Hematopoietic multipotent progenitor cell treated with erythropoietin and hydrocortisone succinate and interleukin-3 and kit ligand, for 6 days (in vitro differentiated cells): ENCODE results near the gene ELMOD3.
A peak's percentile ranks its signal among the peaks of the same experiment; 100 is the strongest.
"Not testable (repeated sequence)": the region's sequence is repeated elsewhere in the genome, so short reads cannot be mapped to it uniquely, and the experiment has no call there.

ENCODE experiments used
- DNase-seq: peaks from one replicate; pipeline ENCODE4 v3.0.0-alpha.2; 2015

The ELMOD3 gene

DNA sequence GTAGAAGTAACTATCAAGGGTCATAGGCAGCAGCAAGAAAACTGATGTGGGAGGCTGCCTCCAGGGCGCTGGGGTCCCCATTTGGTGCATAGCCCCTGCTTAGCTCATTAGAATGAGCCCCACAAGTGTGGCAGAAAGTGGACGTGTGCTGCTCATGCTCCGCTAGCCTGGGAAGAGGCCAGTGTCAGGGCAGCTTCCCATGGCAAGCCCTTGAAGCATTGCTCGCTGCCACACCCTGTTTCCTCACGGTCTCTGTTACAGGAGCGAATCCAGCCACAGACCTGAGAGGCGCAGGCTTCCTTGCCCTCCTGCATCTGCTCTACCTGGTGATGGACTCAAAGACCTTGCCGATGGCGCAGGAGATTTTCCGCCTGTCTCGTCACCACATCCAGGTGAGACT is 22.5 kb downstream of the ELMOD3 start:
- DNase-seq, result no peak

DNA sequence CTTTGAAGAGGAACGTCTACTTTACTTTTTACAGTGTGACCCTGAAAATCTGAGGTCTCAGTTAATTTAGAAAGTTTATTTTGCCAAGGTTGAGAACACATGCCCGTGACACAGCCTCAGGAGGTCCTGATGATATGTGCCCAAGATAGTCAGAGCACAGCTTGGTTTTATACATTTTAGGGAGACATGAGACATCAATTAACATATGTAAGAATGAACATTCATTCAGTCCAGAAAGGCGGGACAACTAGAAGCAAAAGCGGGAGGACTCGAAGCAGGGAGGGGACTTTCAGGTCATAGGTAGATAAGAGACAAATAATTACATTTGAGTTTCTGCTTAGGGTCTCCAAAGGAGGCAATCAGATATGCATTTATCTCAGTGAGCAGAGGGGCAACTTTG is 23.7 kb downstream of the ELMOD3 start:
- no peak for DNase-seq

DNA sequence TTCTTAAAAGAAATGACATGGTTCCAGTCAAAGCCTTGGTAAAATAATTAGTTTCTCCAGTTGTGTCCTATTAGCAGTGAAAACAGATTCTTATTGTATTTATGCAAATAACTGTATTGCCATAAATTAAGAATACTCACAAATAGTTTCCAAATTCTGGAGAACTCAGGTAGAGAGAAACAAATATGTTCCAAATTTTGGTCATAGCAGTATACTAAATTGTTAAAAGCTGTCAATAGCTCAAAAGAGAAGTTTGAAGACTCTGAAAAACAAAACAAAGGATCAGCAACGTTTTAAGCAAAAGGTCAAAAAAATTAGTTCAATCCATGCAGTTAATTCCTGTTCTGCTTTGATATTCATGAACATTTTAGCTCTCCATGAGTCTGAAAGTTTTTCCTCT is 25.5 kb downstream of the ELMOD3 start:
- no peak for DNase-seq

DNA sequence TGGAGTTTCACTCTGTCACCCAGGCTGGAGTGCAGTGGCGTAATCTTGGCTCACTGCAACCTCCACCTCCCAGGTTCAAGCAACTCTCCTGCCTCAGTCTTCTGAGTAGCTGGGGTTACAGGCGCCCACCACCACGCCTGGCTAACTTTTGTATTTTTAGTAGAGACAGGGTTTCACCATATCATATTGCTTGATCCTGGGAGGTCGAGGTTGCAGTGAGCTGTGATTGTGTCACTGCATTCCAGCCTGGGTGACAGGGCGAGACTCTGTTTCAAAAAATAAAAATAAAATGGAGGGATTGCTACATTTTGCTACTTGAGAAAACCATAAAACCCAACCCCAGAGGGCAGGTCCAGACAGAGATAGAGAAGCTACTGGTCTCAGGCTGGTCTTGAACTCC is 28.6 kb downstream of the ELMOD3 start:
- DNase-seq, result not testable (repeated sequence)

DNA sequence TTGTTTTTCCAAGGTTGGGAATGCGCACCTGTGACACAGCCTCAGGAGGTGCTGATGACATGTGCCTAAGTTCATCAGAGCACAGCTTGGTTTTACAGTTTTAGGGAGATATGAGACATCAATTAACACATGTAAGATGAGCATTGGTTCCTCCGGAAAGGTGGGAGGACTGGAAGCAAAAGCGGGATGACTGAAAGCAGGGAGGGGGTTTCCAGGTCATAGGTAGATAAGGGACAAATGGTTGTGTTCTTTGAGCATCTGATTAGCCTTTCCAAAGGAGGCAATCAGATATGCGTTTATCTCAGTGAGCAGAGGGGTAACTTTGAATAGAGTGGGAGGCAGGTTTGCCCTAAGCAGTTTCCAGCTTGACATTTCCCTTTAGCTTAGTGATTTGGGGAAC is 29.3 kb downstream of the ELMOD3 start:
- no peak for DNase-seq

DNA sequence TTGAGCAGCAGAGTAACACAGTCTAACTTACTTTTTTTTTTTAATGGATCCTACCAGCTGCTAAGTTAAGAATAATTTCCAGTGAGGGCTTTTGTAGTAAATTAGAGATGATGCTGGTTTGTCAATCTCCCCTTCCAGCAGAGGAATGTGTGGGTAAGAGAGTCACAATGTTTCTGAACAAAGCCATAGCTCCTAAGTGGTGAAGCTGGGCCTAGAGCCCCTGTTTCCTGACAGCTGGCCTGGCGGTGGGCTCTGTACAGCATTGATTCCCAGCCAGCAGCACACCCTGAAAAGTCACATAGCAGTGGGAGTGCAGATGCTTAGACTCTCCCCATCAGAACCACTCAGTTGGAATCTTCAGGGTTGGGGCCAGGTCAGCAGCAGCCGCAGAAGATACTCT is 31.2 kb downstream of the ELMOD3 start:
- DNase-seq, result no peak

DNA sequence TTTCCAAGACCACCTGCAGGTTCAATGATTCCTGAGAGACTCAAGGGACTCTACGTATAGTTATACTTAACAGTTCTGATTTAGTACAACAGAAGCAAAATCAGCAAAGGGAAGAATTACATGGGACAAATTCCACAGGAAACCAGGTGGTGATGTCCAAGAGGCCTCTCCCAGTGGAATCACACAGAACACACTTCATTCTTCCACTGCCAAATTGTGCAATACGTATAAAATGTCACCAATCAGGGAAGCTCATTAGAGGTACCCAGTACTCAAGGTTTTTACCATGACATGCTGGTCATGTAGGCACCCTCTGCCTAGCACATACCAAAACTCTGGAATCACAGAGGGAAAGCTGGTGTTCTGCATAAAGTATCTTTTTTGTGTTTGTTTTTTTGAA is 33.2 kb downstream of the ELMOD3 start:
- no peak for DNase-seq

DNA sequence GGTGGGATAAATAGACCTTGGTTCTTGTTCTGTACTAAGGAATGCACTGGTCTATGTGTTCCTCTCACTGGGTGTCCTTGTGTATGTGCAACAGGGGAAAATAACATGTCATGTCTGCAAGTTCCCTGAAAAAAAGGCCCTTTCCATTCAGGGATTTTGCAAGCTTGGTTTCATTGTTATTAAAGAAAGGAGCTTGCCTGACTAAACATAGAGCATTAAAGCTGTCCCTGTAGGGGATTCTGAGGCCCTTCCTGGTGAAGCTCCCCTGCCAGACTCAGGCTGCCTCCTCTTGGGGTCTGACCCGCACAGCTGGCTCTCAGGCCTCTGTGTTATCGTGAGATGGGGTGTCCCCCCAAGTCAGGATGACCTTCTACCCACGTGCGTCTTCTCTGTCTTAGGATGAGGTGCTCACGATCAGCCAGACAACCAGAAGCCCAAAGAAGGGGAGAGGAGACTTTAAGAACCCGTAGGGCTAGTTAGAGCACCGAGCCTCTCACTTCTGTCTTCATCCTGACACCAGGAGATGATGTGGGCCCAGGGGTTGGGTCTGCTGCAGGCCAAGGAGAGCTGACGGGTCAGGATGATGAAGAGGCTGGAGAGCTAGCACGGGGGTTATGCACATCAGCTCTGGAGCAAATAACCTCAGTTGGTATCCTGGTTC is 34.4 kb downstream of the ELMOD3 start:
- no peak for DNase-seq

DNA sequence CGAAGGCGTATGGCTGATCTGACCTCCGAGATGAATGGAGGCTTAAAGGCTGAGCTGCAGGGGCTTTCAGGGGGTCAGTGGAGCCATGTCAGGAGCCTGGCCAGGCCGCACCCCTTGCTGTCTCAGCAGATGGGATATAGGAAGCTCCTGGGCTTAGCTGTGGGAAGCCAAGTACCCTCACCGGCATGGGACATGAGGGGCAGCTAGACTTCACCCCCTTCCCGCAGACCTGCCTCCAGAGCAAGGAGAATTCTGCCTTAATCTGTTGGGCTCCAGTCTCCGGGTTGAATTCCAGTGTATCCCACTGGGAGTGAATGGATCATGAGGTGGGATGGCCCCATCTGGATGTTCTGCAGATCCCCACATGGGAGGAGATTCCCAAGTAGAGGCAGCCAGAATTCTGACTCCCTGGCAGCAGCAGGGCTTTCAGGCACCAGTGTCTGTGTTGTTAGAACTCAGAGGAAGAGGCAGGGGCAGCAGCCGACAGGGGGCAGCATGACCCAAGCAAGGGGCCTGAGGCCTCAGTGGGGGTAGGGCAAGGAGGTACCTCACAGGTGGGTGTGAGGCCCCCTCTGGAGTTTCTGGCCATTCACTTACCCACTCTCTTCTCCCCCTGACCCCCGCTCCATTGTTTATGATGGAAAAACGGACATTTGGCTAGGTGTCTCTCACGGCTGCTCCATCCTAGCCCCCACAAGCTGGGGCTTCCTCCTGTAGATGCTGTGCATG is 36.5 kb downstream of the ELMOD3 start:
- peak; percentile 85 for DNase-seq

DNA sequence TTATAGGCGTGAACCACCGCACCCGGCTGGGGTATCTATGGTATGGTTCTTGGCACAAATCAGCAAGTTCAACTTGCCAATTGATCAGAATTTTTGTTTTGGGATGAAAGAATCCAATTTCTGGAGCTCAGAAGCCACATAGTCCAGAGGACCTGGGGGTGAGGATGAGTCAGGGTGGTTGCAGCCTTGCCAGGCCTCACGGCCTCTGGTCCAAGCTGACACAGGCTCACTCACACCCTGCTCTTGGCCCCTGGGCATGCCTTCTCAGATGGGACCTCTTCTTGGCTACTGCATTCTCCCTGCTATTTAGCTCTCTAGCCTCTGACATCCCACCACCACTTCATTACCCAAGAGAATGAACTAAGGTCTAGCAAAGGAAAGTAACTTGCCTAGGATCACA is 39.3 kb downstream of the ELMOD3 start:
- no peak for DNase-seq

DNA sequence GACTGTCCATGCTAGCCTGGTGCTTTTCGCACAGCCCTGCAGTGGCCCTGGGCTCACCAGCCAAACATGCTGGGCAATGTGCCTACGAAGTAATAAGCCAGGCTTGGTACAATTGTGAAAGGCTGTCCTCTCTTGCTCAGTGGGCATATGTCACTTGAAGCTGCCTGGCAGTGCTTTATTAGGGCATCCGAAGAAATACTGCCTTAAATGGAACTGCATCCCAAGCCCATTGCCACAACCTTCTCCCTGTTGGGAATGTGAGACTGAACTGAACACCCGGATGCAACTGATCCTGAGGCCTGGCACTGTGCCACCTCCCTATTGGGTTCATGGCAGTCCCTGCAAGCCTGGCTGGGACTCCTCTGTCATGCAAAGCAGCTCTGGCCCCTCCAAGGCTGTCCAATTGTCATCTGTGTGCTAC is 39.7 kb downstream of the ELMOD3 start:
- DNase-seq, result no peak

DNA sequence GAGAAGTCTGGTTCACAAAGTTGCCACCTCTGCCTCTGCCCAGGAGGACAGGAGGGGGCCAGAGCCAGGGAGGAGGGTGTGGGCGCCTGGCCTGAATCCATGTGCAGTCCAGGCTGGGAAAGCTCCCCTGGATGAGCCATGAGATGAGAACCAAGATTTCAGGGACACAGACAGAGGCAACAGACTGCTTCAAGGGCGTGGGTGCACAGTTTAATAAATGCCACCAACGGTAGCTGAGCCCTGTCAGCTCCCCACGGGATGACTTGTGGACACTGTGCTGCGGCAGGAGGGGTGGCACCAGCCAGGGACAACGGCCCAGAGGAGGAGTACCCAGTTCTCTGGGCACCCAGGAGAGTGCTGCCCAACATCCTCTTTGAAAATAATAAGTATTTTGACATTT is 40.4 kb downstream of the ELMOD3 start:
- DNase-seq, result no peak

DNA sequence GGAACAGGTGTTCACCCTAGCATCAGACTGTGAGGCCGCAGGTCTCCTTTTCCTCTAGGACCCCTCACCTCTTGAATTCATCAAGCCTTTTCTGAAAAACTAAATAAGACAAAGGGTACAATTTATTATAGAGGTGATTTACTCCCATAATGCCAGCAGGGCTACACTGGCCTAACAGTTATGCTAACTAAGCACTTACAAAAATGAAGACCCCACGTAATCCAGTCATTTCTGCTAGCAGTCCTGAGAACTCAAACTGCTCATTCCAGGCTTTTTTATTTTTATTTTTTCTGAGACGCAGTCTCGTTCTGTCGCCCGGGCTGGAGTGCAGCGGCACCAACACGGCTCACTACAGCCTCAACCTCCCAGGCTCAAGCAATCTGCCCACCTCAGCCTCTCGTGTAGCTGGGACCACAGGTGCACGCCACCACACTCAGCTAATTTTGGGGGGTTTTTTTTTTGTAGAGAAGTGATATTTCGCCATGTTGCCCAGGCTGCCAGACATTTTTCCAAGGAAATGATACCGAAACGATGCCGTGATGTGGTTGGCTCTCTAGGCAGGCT is 41.4 kb downstream of the ELMOD3 start:
- no peak for DNase-seq

DNA sequence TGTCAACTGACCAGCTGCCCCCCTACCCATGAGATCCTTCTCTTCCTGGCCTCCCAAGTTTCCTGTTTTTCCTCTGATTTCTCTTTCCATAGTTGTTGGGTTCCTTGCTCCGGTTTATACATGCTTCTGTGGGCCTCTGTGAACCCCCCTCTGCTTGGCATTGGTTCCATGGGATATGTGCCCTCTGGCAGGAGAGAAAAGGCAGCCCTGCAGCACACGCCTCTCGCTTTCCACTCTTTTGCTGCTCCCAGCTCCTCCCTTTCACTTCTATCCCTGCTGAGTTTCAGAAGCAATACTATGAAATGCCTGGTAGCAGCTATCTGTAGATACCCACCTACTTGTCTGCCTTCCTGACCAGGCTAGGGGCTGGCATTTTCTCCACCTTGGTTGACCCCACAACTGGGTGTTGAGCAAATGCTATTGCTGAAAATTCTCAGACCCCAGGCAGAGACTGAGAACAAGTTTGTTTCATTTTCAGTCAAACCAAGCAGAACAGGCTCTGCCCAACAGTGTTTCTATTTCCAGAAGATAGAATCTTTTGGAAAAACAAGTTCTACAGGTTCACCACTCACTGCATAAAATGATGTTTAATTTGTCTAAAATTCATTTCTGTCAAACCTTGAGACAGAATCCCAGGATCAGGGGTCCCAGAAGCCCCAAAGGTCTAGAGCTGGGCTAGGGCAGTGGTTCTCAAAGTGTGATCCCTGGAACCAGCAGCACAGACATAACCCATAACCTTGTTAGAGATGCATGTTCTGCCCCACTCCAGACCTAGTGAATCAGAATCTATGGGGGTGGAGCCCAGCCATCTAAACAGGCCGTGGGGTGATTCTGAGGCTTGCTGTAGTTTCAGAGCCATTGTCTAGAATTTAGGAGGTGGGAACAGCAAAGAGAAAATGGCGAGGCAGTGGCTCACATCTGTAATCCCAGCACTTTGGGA is 42.2 kb downstream of the ELMOD3 start:
- DNase-seq, result no peak

DNA sequence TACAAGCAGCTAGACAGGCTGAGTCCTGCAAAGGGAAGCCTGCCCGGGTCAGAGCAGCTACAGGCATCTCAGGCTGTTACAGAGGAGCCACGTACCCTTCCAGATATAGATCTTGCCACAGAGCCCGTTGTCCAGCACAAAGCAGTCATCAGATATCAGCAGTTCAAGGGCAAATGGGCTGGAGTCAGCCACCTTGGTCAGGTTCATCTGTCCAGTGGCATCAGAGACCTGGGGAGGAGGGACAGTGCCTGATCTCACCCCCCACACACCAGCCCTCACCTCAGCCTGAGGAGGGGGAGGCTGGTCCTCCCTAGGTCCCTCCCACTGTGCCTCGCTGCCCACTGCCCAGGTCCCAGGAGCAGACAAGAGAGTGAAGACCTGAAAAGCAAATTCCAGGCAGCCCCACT is 43.4 kb downstream of the ELMOD3 start:
- no peak for DNase-seq

DNA sequence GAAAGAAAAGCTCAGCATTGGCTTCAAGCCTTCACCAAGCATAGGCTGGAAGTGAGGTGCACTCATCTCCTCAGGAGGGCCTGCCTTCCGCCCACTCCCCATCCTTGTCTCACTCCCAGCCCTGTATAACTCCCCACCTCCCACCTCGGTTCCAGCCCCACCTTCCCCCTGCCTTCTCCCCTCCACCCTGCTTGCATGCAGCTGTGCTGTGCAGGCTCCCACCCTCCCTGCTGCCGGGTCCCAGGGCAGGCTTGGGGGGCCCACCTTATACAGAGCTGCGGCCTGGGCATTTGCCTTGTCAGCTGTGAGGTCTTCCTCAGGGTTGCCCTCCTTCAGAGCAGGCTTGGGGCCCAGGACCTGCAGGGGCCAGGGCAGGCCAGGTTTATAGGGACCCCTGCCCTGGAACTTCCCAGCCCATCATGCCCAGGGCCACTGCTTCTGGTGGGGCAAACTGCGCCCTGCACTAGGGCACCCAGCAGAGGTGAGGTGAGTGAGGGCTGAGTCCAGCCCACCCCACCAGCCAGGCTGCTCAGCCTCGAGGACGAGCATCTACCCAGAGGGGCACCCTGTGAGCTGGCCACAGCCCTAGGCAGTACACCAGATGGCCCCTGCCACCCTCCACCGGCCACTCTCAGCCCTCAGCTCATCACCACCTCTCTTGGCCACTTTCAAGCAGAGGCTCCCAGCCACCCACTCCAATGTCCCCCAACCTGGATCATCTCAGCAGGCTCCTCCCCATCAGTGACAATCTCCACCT is 44.0 kb downstream of the ELMOD3 start:
- DNase-seq, result no peak

DNA sequence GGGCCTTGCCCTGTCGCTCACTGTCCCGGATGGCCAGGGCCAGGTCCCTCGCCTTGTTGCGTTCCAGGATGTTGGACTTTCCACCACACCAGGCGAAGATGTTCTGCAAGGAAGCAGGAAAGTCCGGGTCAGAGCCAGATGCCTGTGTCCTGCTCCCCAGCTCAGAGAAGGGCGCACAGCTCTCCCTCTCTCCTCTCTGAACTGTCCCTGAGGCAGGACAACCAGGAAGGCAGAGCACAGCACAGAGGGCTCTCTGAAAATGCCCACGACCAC is 44.5 kb downstream of the ELMOD3 start:
- DNase-seq, result no peak

DNA sequence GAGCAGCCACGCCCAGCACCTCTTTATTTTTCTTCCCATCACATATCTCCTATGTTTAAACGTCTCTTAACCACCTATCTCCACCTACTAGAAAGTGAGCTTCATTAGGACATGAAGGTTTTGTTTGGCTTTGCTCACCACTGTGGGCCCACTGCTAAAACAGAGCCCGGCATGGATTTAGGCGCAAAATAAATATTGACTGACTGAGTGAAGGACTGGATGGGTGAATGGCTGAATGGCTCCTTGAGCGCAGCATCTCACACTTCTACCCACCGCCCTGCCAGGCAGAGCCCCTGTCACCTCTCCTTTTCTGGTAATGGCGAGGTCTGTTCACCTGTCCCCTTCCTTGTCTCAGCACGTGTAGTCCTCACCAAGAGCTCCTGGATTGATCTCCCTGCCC is 45.5 kb downstream of the ELMOD3 start:
- DNase-seq, result no peak

DNA sequence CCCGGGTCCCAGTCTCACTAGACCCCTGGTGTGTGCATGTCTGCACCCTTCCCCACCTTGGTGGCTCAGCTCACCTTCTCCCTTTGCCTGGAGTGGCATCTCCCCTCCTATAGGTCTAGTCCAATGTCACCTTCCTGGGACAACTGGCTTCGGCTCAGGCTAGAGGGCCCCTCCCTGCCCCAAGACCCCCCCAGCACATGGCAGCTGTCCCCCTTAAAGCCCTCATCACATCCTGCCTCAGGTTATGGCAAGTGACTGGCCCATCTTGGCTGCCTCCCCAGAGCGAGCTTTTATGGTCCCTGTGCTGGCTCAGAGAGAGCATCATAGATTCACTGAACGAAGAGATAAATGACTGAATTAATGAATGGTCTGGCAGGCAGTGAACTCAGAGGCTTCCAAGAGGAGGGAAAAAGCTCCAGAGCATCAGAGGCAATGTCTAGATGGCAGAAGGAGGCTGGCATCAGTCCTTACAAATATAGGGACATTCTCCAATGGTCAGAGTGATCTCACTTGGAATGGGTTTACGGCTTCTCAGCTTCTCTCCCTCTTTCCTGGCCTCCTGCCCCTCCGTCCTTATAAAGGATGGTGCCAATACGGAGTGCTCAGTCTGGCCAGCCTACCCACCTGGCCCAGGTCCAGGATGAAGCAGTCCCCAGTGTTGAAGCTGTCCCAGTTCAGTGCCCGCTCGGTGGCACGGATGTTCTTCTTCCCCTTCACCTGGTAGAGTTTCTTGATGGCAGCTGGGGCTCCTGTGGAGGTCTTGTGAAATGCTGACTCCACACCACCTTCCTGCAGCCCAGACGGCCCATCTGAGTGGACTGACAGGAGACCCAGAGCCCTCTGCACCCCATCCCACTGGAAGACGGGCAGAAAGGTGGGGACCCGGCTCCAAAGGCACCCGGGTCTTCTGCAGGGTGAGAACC is 46.2 kb downstream of the ELMOD3 start:
- DNase-seq, result no peak

DNA sequence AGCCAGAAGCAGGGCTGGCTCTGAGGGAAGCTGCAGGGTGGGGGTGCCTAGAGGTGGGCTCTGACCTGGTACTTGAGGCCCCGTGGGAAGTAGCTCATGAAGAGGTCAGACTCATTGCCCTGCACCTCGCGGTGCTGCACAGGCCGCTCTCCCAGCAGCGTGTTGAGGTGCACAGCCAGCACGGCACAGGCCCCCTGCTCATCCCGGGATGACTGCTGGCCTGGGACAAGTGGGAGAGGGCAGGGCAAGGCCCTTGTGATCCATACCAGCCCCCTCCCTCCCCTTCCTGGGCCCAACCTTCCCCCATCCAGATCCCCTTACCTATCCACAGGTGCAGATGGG is 46.9 kb downstream of the ELMOD3 start:
- DNase-seq, result no peak

DNA sequence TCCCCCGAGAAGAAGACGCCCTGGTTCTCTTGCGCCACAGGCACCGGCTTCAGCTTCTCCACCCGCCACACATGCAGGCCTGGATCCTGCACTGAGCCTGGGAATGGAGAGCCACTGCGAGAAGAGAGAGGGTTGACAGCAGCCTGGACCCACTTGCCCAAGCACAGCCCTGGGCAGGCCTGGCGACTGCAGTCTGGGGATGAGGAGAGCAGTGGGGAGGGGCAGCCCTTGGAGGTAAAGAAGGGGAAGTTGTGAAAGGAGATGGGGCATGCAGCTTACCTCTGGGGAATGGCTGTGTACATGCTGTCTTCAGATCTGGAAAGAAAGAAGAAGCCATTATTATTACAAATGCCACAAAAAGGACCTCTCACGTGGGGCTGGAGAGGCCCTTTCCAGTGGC is 47.3 kb downstream of the ELMOD3 start:
- DNase-seq, result peak; percentile 47
